H1 (cell line): ENCODE results near the gene WDR49. TPM values are rescaled to one million over a fixed set of nuclear protein-coding genes. Genes with fewer than 3 reads are reported as not detected.

Experiments
- ASH2L ChIP-seq: fragments of 200-600, 300-600 bp; sonication (generic); IDR thresholded peaks from one replicate; pipeline ENCODE4 v1.7.1; 2017; ENCODE audit warnings: low read length
- CTBP2 ChIP-seq: IDR thresholded peaks from 2 replicates; pipeline ENCODE4 v1.7.0; 2011; ENCODE audit warnings: borderline replicate concordance, mild to moderate bottlenecking, moderate library complexity, mixed read lengths, low read length; ENCODE audit not compliant: insufficient read depth, insufficient read length
- GABPA ChIP-seq: IDR thresholded peaks from 2 replicates; pipeline ENCODE4 v1.6.1; 2011; ENCODE audit warnings: mild to moderate bottlenecking, low read length, moderate library complexity, borderline replicate concordance; ENCODE audit not compliant: insufficient read depth
- HDAC2 ChIP-seq, 2 experiments: fragments of 300-600 bp in 1 of 2; sonication (generic) in 1 of 2; IDR thresholded peaks; 2 replicates each; pipeline ENCODE4 v1.6.1; 2011 to 2012; ENCODE audit warnings: low read depth in 2 of 2, low read length in 2 of 2, mild to moderate bottlenecking in 2 of 2, moderate library complexity in 2 of 2, borderline replicate concordance in 1 of 2, inconsistent platforms in 1 of 2
- POU5F1 ChIP-seq: IDR thresholded peaks from 2 replicates; pipeline ENCODE4 v1.6.1; 2011; ENCODE audit warnings: low read depth, mild to moderate bottlenecking, low read length, moderate library complexity
- polyA plus RNA-seq, 7 experiments: library from polyadenylated mRNA; depleted of rRNA in 3 of 7; stranded (reverse) in 5 of 7; unstranded in 2 of 7; fragments of >200 nt in 5 of 7; fragments of 200-250 nt in 2 of 7; gene quantifications; 1 replicate in 5 of 7; 2 replicates in 1 of 7; 4 replicates in 1 of 7; pipeline versions ENCODE4 v1.2.1 to v1.2.3, GENCODE V29; 2011 to 2013; ENCODE audit warnings: missing spikeins in 2 of 7, mixed read lengths in 2 of 7
- total RNA-seq: library from RNA; stranded (reverse); fragmentation: NEBNext Ultra II Directional; extraction: Animal tissue kit (Norgen Biotek cat#: 25700); gene quantifications from 2 replicates; pipeline ENCODE4 v1.2.1, GENCODE V29; 2021

The WDR49 gene
- total and polyA plus RNA-seq, 2 of the 8 experiments (the other 6 are each of a cell fraction or from before 2014, with no cell fraction given), result 0.50 to 1.7 TPM

GRCh38 chr3:167605871-167606270 lies 47.9 kb downstream of the WDR49 start (continued):
- TF ChIP-seq CTBP2, result no peak
- no peak for TF ChIP-seq POU5F1
- TF ChIP-seq HDAC2 (IDR thresholded peaks at IDR 0.05; ENCODE audit: borderline replicate concordance in 1 of 2, low read depth in 2 of 2, low read length in 2 of 2), result 0 out of 4 replicates have a peak, but pooled peaks of 1 of the 2 experiments have one; percentile 36
- TF ChIP-seq GABPA, result no peak
- peak; percentile 37 for TF ChIP-seq ASH2L
